Measurements from ENCODE around the gene RRAGC.

DNA sequence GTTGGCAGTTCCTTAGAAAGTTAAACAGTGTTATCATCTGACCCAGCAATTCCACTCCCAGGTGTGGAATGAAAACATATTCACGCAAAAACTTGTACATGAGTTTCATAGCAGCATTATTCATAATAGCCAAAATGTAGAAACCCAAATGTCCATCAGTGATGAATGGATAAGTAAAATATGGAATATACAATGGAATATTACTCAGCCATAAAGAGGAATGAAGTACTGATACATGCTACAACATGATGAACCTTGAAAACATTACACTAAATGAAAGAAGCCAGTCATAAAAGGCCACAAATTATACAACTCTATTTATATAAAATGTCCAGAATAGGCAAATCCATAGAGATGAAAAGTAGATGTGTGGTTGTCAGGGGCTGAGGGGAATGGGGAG, 53.5 kb downstream of the RRAGC start:
- TF ChIP-seq POLR2A (IDR thresholded peaks at IDR 0.05) (no peak), POLR2AphosphoS5 (IDR thresholded peaks at IDR 0.05) (no peak)
- TF ChIP-seq, protein P1, sequence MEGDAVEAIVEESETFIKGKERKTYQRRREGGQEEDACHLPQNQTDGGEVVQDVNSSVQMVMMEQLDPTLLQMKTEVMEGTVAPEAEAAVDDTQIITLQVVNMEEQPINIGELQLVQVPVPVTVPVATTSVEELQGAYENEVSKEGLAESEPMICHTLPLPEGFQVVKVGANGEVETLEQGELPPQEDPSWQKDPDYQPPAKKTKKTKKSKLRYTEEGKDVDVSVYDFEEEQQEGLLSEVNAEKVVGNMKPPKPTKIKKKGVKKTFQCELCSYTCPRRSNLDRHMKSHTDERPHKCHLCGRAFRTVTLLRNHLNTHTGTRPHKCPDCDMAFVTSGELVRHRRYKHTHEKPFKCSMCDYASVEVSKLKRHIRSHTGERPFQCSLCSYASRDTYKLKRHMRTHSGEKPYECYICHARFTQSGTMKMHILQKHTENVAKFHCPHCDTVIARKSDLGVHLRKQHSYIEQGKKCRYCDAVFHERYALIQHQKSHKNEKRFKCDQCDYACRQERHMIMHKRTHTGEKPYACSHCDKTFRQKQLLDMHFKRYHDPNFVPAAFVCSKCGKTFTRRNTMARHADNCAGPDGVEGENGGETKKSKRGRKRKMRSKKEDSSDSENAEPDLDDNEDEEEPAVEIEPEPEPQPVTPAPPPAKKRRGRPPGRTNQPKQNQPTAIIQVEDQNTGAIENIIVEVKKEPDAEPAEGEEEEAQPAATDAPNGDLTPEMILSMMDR (IDR thresholded peaks at IDR 0.05) = no peak

Data from sigmoid colon (tissue), 4 donors.